Fibroblast of the aortic adventitia (primary cell): ENCODE data around the gene TMEM44. TPM values are rescaled to one million over a fixed set of nuclear protein-coding genes. Genes with fewer than 3 reads are reported as not detected.

Experiments
- DNase-seq: peaks from one replicate; pipeline ENCODE4 v3.0.0-alpha.2; 2010; ENCODE audit warnings: low read depth
- H3K4me3 ChIP-seq: 2 replicates; pipeline ENCODE4 v1.5.1; 2011; ENCODE audit warnings: low read depth, mild to moderate bottlenecking, control low read depth, low read length, moderate library complexity
- CTCF ChIP-seq: IDR thresholded peaks from 2 replicates; pipeline ENCODE4 v1.5.1; 2011; ENCODE audit warnings: mild to moderate bottlenecking, low read length, control low read depth, inconsistent platforms; ENCODE audit not compliant: insufficient read depth
- total RNA-seq: library from RNA; depleted of rRNA; stranded (reverse); fragments of >200 nt; gene quantifications from 2 replicates; pipeline ENCODE4 v1.2.3, GENCODE V29; 2012; ENCODE audit warnings: low replicate concordance

TMEM44 gene
- total RNA-seq, 1 donor: 16.7 TPM

- no peak for DNase-seq
- TF ChIP-seq CTCF: no peak
- no peak overlapping the region for H3K4me3 ChIP-seq
These were observed 31.6 kb upstream of the TMEM44 start for GRCh38 chr3:194664857-194665256.

- DNase-seq: no peak
- TF ChIP-seq CTCF: no peak
- no peak overlapping the region for H3K4me3 ChIP-seq
These were observed 28.7 kb upstream of the TMEM44 start for GRCh38 chr3:194661946-194662345.

GRCh38 chr3:194661374-194661773 lies 28.2 kb upstream of the TMEM44 start:
- TF ChIP-seq CTCF: no peak
- no peak overlapping the region for H3K4me3 ChIP-seq
- DNase-seq: no peak

GRCh38 chr3:194659778-194660177 lies 26.6 kb upstream of the TMEM44 start:
- H3K4me3 ChIP-seq: no peak overlapping the region
- DNase-seq: no peak
- no peak for TF ChIP-seq CTCF

GRCh38 chr3:194658477-194659242 lies 25.4 kb upstream of the TMEM44 start:
- no peak overlapping the region for H3K4me3 ChIP-seq
- no peak for DNase-seq
- no peak for TF ChIP-seq CTCF

- H3K4me3 ChIP-seq: no peak overlapping the region
- DNase-seq: no peak
- TF ChIP-seq CTCF: no peak
These were observed 24.2 kb upstream of the TMEM44 start for GRCh38 chr3:194657439-194657838.

- no peak overlapping the region for H3K4me3 ChIP-seq
- no peak for TF ChIP-seq CTCF
- DNase-seq: no peak
These were observed 21.2 kb upstream of the TMEM44 start for GRCh38 chr3:194654443-194654842.
